Fibroblast of the aortic adventitia (primary cell): ENCODE data around the gene SESN1. TPM values are rescaled to one million over a fixed set of nuclear protein-coding genes. Genes with fewer than 3 reads are reported as not detected.

Source experiments
- DNase-seq: peaks from one replicate; pipeline ENCODE4 v3.0.0-alpha.2; 2010; ENCODE audit warnings: low read depth
- H3K4me3 ChIP-seq: 2 replicates; pipeline ENCODE4 v1.5.1; 2011; ENCODE audit warnings: low read depth, mild to moderate bottlenecking, control low read depth, low read length, moderate library complexity
- small RNA-seq: library from RNA; depleted of rRNA; stranded (forward); fragments of <200 nt; gene quantifications from one replicate; pipeline ENCODE3, GENCODE V24; 2012
- total RNA-seq: library from RNA; depleted of rRNA; stranded (reverse); fragments of >200 nt; gene quantifications from 2 replicates; pipeline ENCODE4 v1.2.3, GENCODE V29; 2012; ENCODE audit warnings: low replicate concordance
- TF ChIP-seq, protein P1 (sequence below): IDR thresholded peaks from 2 replicates; pipeline ENCODE4 v1.5.1; 2011; ENCODE audit warnings: mild to moderate bottlenecking, low read length, control low read depth, inconsistent platforms; ENCODE audit not compliant: insufficient read depth

The SESN1 gene
- total RNA-seq, 1 donor: 22.7 TPM

DNA sequence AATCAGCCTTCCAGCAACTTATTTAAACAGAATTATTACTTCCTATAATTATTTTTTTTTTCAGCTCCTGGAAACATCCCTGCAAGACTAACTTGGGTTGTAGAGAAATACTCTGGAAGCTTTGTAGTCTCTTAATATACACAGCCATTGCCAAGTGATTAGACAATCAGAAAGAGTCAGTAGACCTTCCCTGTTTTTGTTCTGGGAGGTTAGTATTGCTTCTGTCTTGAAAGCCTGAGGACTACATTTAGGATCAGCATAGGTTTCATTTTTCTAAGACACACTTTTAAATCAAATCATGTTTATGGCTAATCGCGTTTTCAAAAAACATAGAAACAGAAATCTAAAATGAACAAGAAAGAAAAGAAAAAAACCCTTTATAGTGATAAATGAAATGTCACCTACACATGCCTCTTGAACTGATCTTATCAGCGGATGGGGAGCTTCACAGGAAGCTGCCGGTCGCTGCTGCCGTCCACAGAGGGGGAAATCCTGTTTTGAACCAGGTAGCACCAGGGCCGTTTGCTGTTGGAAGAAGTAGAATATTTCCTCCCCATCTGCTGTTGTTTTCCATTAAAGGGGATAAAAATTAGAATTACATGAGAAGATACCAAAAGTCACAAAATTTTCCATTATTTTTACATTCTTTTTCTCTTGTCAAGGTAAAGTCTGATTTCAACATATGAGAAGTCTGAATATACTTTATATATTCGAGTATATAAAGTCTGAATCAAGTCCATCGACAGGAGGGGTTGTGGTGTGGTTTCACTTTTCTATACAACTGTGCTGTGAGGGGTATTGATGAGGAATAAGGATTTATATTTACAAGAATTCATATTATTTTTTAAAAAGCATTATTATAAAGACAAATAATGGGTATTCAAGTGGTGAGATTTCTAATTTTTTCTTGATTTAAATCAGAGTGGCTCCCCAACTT is 151.8 kb downstream of the SESN1 start:
- no peak overlapping the region for H3K4me3 ChIP-seq
- DNase-seq: no peak
- TF ChIP-seq, protein P1, sequence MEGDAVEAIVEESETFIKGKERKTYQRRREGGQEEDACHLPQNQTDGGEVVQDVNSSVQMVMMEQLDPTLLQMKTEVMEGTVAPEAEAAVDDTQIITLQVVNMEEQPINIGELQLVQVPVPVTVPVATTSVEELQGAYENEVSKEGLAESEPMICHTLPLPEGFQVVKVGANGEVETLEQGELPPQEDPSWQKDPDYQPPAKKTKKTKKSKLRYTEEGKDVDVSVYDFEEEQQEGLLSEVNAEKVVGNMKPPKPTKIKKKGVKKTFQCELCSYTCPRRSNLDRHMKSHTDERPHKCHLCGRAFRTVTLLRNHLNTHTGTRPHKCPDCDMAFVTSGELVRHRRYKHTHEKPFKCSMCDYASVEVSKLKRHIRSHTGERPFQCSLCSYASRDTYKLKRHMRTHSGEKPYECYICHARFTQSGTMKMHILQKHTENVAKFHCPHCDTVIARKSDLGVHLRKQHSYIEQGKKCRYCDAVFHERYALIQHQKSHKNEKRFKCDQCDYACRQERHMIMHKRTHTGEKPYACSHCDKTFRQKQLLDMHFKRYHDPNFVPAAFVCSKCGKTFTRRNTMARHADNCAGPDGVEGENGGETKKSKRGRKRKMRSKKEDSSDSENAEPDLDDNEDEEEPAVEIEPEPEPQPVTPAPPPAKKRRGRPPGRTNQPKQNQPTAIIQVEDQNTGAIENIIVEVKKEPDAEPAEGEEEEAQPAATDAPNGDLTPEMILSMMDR: no peak

DNA sequence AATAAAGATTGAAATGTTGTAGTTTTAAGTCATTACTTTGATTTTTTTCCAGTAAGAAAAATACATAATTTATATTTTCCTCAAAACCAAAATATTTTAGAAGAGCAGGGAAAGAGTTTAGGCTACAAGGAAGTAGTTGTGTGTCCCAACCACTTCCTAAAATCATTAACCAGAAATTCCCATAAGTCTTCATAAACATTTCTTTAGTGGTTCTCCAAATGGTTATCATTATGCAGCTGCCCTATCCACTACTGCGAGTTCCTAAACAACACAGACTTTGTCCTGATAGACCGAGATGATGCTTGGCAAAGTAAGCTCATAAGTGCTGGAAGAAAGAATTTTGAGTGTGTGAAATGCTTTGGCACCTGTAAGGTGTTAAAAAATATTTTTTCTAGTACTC is 152.8 kb downstream of the SESN1 start:
- no peak for DNase-seq
- no peak overlapping the region for H3K4me3 ChIP-seq
- TF ChIP-seq, protein P1: no peak

DNA sequence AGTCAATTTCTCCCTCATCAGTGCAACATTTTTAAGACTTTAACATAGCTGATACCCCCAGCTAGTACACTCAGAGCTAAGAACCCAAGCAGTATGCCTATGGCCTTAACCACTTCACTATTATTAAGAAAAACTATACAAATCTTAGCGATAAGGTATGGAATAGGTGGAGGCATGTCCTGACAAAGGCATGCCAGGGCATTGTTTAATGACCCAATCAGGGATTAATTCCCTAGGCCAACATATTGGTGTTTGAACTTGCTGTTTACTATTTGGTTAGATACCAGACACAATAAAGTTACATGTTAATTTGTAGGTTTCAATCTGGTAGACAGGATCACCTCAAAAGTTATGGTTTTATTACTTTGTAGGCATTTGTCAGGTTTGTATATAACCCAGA is 153.4 kb downstream of the SESN1 start:
- no peak for DNase-seq
- TF ChIP-seq, protein P1: no peak
- H3K4me3 ChIP-seq: no peak overlapping the region

DNA sequence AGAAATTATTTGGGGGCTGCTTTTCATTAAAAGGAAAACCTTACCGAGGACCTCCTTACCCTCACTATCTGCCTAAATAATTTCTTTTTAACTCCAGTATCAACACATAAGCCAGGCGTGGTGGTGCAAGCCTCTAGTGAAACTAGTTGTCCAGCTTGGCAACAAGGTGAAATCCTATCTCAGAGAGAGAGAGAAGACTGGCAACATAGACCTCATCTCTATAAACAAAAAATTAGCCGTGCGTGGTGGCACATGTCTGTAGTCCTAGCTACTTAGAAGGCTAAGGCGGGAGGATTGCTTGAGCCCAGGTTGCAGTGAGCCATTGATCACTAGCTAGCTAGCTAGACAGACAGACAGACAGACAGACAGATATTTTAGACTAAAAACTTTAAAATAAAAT is 153.9 kb downstream of the SESN1 start:
- TF ChIP-seq, protein P1: no peak
- DNase-seq: no peak

DNA sequence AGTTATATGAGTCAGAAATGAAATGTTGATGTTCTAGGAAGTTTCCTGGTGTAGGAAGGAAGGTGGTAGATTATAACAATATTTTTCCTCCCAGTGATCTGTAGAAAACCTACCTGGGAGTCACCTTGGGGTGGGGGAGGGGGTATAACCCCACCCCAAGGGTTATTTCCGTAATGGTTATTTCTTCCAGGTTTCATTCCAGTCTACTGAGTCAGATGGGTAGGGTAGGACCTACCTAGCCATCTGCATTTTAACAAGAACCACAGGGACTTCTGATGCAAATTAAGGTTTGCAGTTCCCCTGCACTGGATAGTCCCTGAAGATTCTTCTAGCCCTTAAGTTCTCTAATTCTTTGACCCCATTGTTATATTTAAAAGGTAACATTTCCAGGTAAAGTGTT is 157.5 kb downstream of the SESN1 start:
- H3K4me3 ChIP-seq: no peak overlapping the region
- TF ChIP-seq, protein P1: no peak
- DNase-seq: no peak

More for the DNA sequence above, 153.9 kb downstream of the SESN1 start:
- no peak overlapping the region for H3K4me3 ChIP-seq

Small RNAs within 50 kb of the gene (small RNA-seq; reads per million reads assigned to genes)
- gene RNU6-653P: not detected

Other genes with a start within 250 kb of the SESN1 start
- 1.6 and 2.5 TPM in 2 replicates for gene ARMC2, start 246.4 kb downstream of the SESN1 start, total RNA-seq
- gene CEP57L1, start 661 bp upstream of the SESN1 start, total RNA-seq: 27.1 and 41.3 TPM in 2 replicates